ENCODE data around the gene SSTR4. TPM values are rescaled to one million over a fixed set of nuclear protein-coding genes. Genes with fewer than 3 reads are reported as not detected.

The SSTR4 gene, protein sequence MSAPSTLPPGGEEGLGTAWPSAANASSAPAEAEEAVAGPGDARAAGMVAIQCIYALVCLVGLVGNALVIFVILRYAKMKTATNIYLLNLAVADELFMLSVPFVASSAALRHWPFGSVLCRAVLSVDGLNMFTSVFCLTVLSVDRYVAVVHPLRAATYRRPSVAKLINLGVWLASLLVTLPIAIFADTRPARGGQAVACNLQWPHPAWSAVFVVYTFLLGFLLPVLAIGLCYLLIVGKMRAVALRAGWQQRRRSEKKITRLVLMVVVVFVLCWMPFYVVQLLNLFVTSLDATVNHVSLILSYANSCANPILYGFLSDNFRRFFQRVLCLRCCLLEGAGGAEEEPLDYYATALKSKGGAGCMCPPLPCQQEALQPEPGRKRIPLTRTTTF
- not detected in 2 replicates for total RNA-seq

DNA sequence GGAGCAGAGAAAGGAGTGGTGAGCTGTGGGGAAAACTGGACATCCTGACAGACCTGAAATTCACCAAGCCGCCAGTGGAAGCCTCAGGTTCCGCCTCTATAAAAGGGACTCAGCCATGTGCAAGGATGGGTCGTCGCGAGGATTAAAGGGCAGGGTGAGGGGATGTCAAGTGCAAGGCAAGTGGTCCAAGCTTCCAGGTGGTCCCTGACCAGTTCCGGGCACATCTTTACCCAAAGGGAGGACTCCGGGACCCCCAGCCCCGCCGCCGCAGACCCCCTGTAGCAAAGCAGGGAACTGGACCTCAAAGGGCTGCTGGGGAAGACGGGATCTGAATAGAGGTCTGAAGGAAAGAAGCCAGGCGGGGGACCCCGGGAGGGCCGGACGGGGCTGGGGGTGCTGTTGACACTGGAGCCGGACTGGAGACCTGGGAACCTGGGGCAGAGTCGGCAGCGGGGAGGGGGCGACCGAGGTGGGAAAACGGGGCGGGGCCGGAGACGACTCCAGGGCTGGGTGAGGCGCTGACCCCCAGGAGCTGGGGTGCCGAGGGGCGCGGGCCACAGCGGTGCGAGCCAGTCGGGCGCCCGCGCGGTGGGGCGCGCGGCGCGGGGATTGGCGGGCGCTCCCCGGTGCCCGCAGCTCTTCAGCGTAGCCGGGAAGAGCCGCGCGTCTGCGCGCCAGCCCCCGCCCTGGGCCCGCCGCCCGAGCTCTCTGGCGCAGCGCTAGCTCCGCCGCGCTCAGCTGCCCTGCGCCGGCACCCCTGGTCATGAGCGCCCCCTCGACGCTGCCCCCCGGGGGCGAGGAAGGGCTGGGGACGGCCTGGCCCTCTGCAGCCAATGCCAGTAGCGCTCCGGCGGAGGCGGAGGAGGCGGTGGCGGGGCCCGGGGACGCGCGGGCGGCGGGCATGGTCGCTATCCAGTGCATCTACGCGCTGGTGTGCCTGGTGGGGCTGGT, at the start of gene SSTR4:
TSS of gene SSTR4 (plus strand) at position 592 of the 951 bp plus-strand sequence. CDS start at position 764, 172 bp downstream.

DNA sequence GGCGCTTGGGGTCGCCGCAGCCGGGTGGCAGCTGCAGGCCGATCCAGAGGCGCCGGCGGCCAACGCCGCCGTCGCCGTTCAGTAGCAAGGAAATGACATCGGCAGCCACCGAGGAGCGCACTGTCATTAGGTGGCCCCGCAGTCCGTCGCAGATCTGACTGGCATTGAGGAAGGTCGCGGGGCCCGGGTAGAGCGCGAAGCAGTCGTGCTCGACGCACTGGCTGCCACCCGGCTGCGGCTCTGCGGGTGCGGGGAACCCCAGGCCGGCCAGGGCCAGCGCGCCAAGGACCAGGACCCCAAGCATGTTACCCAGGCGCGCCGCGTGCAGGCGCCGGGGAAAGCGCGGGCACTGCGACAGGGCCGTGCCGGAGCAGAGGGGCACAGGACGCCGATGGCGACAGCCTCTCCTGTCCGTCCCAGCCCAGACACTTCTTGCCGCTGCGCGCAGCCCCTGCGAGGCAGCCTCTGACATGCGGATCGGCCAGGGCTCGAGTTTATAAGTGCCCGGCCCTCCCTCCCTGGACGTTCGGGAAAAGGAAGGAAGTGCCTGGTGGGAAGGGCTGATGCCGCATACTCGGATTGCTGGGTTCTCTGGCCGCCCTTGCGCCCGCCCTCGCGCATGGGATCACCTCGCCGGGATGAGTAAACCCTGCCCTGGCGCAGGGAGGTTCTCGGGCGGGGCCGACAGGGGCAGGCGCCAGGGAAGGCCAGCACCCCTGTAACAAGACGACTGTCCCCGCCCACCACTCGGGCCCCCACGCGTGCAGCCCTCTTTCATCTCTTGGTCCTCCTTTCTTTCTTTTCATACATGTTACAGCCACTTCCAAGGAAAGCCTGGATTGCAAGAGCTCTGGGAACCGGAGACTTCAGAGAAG, 14.3 kb downstream of the SSTR4 start, which contains the start of gene THBD:
TSS of gene THBD (minus strand) at position 472 of the 875 bp plus-strand sequence. CDS start at position 304, 168 bp downstream.

DNA sequence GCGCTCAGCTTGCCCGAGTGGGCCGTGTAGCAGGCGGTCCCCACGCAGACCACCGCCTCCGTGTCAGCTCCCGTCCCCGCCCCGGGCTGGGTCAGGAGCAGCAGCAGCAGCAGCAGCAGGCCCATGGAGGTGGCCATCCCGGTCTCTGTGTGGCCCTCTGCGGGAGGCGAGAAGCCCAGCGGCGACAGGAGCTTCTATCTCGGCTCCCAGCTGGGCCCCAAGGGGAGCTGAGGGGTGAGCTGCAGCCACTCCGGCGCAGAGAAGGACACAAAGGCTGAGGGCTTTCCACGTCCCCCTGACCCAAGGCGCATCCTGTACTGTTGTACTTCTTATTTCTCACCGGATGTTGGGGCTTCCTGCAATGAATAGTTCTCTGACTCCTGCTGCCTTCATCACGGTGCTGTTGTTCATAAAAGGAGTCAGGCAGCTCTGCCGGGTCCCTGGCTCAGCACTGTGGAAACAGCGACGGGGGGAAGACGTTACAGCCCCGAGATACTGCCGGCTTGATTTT, 51.0 kb downstream of the SSTR4 start, which contains the start of gene CD93:
TSS of gene CD93 (minus strand) at position 269 of the 511 bp plus-strand sequence. CDS start at position 137, 132 bp downstream.

Other genes with a start within 250 kb of the SSTR4 start
- 55.2 and 68.9 TPM in 2 replicates for gene THBD, start 14.4 kb downstream of the SSTR4 start, total RNA-seq
- gene CD93, start 51.0 kb downstream of the SSTR4 start, total RNA-seq, result 215 and 490 TPM in 2 replicates

Data from vein endothelial cell (primary cell).